ENCODE data around the gene ZNF280D.

DNA sequence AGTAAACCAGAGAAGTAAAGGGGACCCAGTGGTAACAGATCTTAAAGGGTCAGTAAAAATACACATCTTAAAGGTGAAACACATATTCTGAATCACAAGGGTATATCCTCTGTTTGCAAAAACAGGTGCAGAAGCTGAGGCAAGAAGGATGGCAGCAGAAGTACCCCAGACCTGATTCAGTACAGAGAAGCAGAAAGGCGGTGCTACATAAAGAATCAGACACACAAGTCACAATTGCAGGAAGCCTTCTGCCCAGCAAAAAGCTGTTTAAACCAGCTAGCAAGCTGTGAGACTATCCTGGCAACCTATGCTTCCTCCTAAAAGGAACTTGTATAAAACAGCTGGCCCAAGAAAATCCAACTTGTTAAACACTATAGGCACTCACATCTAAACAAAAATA is 49.4 kb downstream of the ZNF280D start:
- TF ChIP-seq, protein P1, sequence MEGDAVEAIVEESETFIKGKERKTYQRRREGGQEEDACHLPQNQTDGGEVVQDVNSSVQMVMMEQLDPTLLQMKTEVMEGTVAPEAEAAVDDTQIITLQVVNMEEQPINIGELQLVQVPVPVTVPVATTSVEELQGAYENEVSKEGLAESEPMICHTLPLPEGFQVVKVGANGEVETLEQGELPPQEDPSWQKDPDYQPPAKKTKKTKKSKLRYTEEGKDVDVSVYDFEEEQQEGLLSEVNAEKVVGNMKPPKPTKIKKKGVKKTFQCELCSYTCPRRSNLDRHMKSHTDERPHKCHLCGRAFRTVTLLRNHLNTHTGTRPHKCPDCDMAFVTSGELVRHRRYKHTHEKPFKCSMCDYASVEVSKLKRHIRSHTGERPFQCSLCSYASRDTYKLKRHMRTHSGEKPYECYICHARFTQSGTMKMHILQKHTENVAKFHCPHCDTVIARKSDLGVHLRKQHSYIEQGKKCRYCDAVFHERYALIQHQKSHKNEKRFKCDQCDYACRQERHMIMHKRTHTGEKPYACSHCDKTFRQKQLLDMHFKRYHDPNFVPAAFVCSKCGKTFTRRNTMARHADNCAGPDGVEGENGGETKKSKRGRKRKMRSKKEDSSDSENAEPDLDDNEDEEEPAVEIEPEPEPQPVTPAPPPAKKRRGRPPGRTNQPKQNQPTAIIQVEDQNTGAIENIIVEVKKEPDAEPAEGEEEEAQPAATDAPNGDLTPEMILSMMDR (IDR thresholded peaks at IDR 0.05), result no peak
- no peak for TF ChIP-seq POLR2A (IDR thresholded peaks at IDR 0.05)

Data from adrenal gland (tissue), 5 donors.